Left forelimb (tissue), 1 donor: ENCODE data around the gene RBM20.
"Not testable (repeated sequence)": the region's sequence is repeated elsewhere in the genome, so short reads cannot be mapped to it uniquely, and the experiment has no call there.

Experiments used
- DNase-seq: peaks from one replicate; pipeline ENCODE4 v3.0.0-alpha.2; 2018; ENCODE audit warnings: low spot score

The RBM20 gene

GRCh38 chr10:110643653-110644597 lies at the start of gene RBM20:
Gene RBM20, plus strand, starts transcription at chr10:110644336. Its CDS starts 119 bp downstream, at chr10:110644455.
- DNase-seq: no peak

GRCh38 chr10:110597476-110597875 lies 46.7 kb upstream of the RBM20 start:
- no peak for DNase-seq

GRCh38 chr10:110600487-110601101 lies 43.5 kb upstream of the RBM20 start:
- no peak for DNase-seq

- no peak for DNase-seq
Observed at GRCh38 chr10:110601581-110601980, 42.6 kb upstream of the RBM20 start.

GRCh38 chr10:110608087-110608486 lies 36.0 kb upstream of the RBM20 start:
- no peak for DNase-seq

GRCh38 chr10:110609605-110610004 lies 34.5 kb upstream of the RBM20 start:
- no peak for DNase-seq

- DNase-seq: no peak
Observed at GRCh38 chr10:110610308-110610774, 33.8 kb upstream of the RBM20 start.

GRCh38 chr10:110610781-110611180 lies 33.4 kb upstream of the RBM20 start:
- not testable (repeated sequence) for DNase-seq

- no peak for DNase-seq
Observed at GRCh38 chr10:110612087-110612486, 32.0 kb upstream of the RBM20 start.

GRCh38 chr10:110612629-110613028 lies 31.5 kb upstream of the RBM20 start:
- no peak for DNase-seq

- DNase-seq: no peak
Observed at GRCh38 chr10:110613341-110613995, 30.7 kb upstream of the RBM20 start.

- no peak for DNase-seq
Observed at GRCh38 chr10:110613996-110614495, 30.1 kb upstream of the RBM20 start.

- no peak for DNase-seq
Observed at GRCh38 chr10:110615057-110615747, 28.9 kb upstream of the RBM20 start.

- no peak for DNase-seq
Observed at GRCh38 chr10:110616493-110617033, 27.6 kb upstream of the RBM20 start.

GRCh38 chr10:110617425-110618229 lies 26.5 kb upstream of the RBM20 start:
- DNase-seq: no peak

- DNase-seq: no peak
Observed at GRCh38 chr10:110618230-110618610, 25.9 kb upstream of the RBM20 start.

GRCh38 chr10:110619514-110620397 lies 24.4 kb upstream of the RBM20 start:
- DNase-seq: no peak

GRCh38 chr10:110620398-110620719 lies 23.8 kb upstream of the RBM20 start:
- DNase-seq: no peak

- not testable (repeated sequence) for DNase-seq
Observed at GRCh38 chr10:110623316-110623715, 20.8 kb upstream of the RBM20 start.
